SK-N-SH (cell line): ENCODE measurements around the gene NEK6. TPM values are rescaled to one million over a fixed set of nuclear protein-coding genes. Genes with fewer than 3 reads are reported as not detected.

Experiments used
- CTCF ChIA-PET: fragments of 300-600, 350-600 bp; formaldehyde crosslinking; extraction: SDS; loops from one replicate; lab custom pipeline; 2021; lab: Yijun Ruan, JAX
- POLR2A ChIA-PET: fragments of 350-600 bp; sonication (Branson Sonifier 250); formaldehyde crosslinking; extraction: SDS; loops from one replicate; lab custom pipeline; 2020; ENCODE audit warnings: antibody characterized with exemption, inconsistent platforms; lab: Yijun Ruan, JAX
- DNase-seq: peaks from one replicate; pipeline ENCODE4 v3.0.0; 2012
- H2AFZ ChIP-seq: fragments of 200-600 bp; sonication (generic); 2 replicates; pipeline ENCODE4 v1.8.1; 2016; ENCODE audit warnings: antibody characterized with exemption, mild to moderate bottlenecking, low read depth
- H3F3A ChIP-seq: fragments of 200-600 bp; sonication (generic); replicated peaks from 2 replicates; pipeline ENCODE3; 2016; ENCODE audit warnings: antibody characterized with exemption, mild to moderate bottlenecking; ENCODE audit not compliant: insufficient read depth
- H3K27ac ChIP-seq, 2 experiments: fragments of 200-500 bp in 1 of 2; fragments of 200-600 bp in 1 of 2; sonication (Bioruptor generic) in 1 of 2; sonication (generic), shearing (Covaris generic) in 1 of 2; 2 replicates each; pipeline versions ENCODE4 v1.5.1 to v1.6.1; 2014 to 2016; ENCODE audit warnings: low read depth in 2 of 2, inconsistent platforms in 1 of 2, low read length in 1 of 2, mild to moderate bottlenecking in 1 of 2, mixed read lengths in 1 of 2
- H3K27me3 ChIP-seq: fragments of 200-600 bp; sonication (generic), shearing (Covaris generic); 2 replicates; pipeline ENCODE4 v1.6.1; 2016; ENCODE audit warnings: mixed run types; ENCODE audit not compliant: insufficient read depth
- H3K36me3 ChIP-seq, 2 experiments: fragments of 200-500 bp in 1 of 2; fragments of 200-600 bp in 1 of 2; sonication (Bioruptor generic) in 1 of 2; sonication (generic) in 1 of 2; replicated peaks in 1 of 2; 2 replicates each; pipeline versions ENCODE3 to v1.5.1; 2014 to 2016; ENCODE audit warnings: low read length in 1 of 2, mild to moderate bottlenecking in 1 of 2; ENCODE audit not compliant: insufficient read depth in 2 of 2, control insufficient read depth in 1 of 2
- H3K4me1 ChIP-seq, 2 experiments: fragments of 200-500 bp in 1 of 2; fragments of 200-600 bp in 1 of 2; sonication (Bioruptor generic) in 1 of 2; sonication (generic), shearing (Covaris generic) in 1 of 2; 2 replicates each; pipeline versions ENCODE4 v1.5.1 to v1.6.1; 2014 to 2016; ENCODE audit warnings: low read depth in 1 of 2, low read length in 1 of 2, mixed run types in 1 of 2; ENCODE audit not compliant: insufficient read depth in 2 of 2, control insufficient read depth in 1 of 2
- H3K4me2 ChIP-seq: fragments of 200-600 bp; sonication (generic), shearing (Covaris generic); 2 replicates; pipeline ENCODE4 v1.6.1; 2017; ENCODE audit warnings: mixed run types
- H3K4me3 ChIP-seq, 2 experiments: fragments of 200-500 bp in 1 of 2; fragments of 200-600 bp in 1 of 2; sonication (Bioruptor generic) in 1 of 2; sonication (generic), shearing (Covaris generic) in 1 of 2; 2 replicates each; pipeline versions ENCODE4 v1.5.1 to v1.8.1; 2014 to 2016; ENCODE audit warnings: low read depth in 2 of 2, inconsistent platforms in 1 of 2, low read length in 1 of 2, mild to moderate bottlenecking in 1 of 2, mixed read lengths in 1 of 2, moderate library complexity in 1 of 2
- H3K79me2 ChIP-seq: fragments of 200-600 bp; sonication (generic); 2 replicates; pipeline ENCODE4 v1.8.1; 2017; ENCODE audit warnings: mild to moderate bottlenecking; ENCODE audit not compliant: insufficient read depth
- H3K9ac ChIP-seq: fragments of 200-600 bp; sonication (generic); 2 replicates; pipeline ENCODE4 v1.6.1; 2017; ENCODE audit warnings: mixed run types
- H3K9me2 ChIP-seq: fragments of 200-600 bp; sonication (generic); 2 replicates; pipeline ENCODE4 v1.6.1; 2017; ENCODE audit warnings: mixed run types
- H3K9me3 ChIP-seq: fragments of 200-600 bp; sonication (generic); 2 replicates; pipeline ENCODE4 v1.6.1; 2017; ENCODE audit warnings: mixed run types, mild to moderate bottlenecking, moderate library complexity
- H4K20me1 ChIP-seq: fragments of 200-600 bp; sonication (generic); 2 replicates; pipeline ENCODE4 v1.6.1; 2017; ENCODE audit warnings: mild to moderate bottlenecking, mixed run types; ENCODE audit not compliant: insufficient read depth
- ELF1 ChIP-seq: IDR thresholded peaks from 2 replicates; pipeline ENCODE4 v1.4.0; 2012
- EP300 ChIP-seq, 2 experiments: IDR thresholded peaks; 2 replicates each; pipeline versions ENCODE4 v1.4.0 to v1.6.1; 2012; ENCODE audit warnings: borderline replicate concordance in 1 of 2, low read depth in 1 of 2, low read length in 1 of 2
- FOSL2 ChIP-seq: IDR thresholded peaks from 2 replicates; pipeline ENCODE4 v1.4.0; 2012; ENCODE audit warnings: low read depth, mild to moderate bottlenecking, moderate library complexity, borderline replicate concordance
- FOXJ3 ChIP-seq: sonication (generic); formaldehyde crosslinking; IDR thresholded peaks from 2 replicates; pipeline ENCODE4 v1.5.1; 2020; ENCODE audit warnings: mild to moderate bottlenecking, missing genetic modification reagents
- FOXM1 ChIP-seq: IDR thresholded peaks from 2 replicates; pipeline ENCODE4 v1.4.0; 2012; ENCODE audit warnings: low read depth, mild to moderate bottlenecking
- GABPA ChIP-seq: IDR thresholded peaks from 2 replicates; pipeline ENCODE4 v1.4.0; 2012; ENCODE audit warnings: low read depth, mild to moderate bottlenecking
- MEF2A ChIP-seq: IDR thresholded peaks from 2 replicates; pipeline ENCODE4 v1.4.0; 2012; ENCODE audit warnings: low read depth, borderline replicate concordance
- MXI1 ChIP-seq: IDR thresholded peaks from 2 replicates; pipeline ENCODE4 v1.6.1; 2012; ENCODE audit warnings: mild to moderate bottlenecking, low read depth, low read length, improper control_type of control experiment
- NFIC ChIP-seq: IDR thresholded peaks from 2 replicates; pipeline ENCODE4 v1.4.0; 2012; ENCODE audit warnings: borderline replicate concordance
- NRF1 ChIP-seq: IDR thresholded peaks from 2 replicates; pipeline ENCODE4 v1.6.1; 2012; ENCODE audit warnings: low read depth, mild to moderate bottlenecking, low read length
- POLR2AphosphoS5 ChIP-seq: IDR thresholded peaks from 2 replicates; pipeline ENCODE4 v1.6.1; 2012; ENCODE audit warnings: low read depth, low read length
- RAD21 ChIP-seq: IDR thresholded peaks from 2 replicates; pipeline ENCODE4 v1.6.1; 2012; ENCODE audit warnings: mild to moderate bottlenecking, low read length
- RCOR1 ChIP-seq: fragments of 150-350 bp; IDR thresholded peaks from 2 replicates; pipeline ENCODE4 v1.6.1; 2017; ENCODE audit warnings: antibody characterized with exemption, low read length
- SIN3A ChIP-seq: IDR thresholded peaks from 2 replicates; pipeline ENCODE4 v1.6.1; 2012; ENCODE audit warnings: low read depth, mild to moderate bottlenecking, low read length, moderate library complexity, borderline replicate concordance
- SMC3 ChIP-seq: IDR thresholded peaks from 2 replicates; pipeline ENCODE4 v1.6.1; 2012; ENCODE audit warnings: low read depth, low read length, improper control_type of control experiment
- TAF1 ChIP-seq: IDR thresholded peaks from 2 replicates; pipeline ENCODE4 v1.6.1; 2012; ENCODE audit warnings: low read depth, mild to moderate bottlenecking, low read length, moderate library complexity, borderline replicate concordance
- TCF12 ChIP-seq: IDR thresholded peaks from 2 replicates; pipeline ENCODE4 v1.4.0; 2012
- TEAD4 ChIP-seq: IDR thresholded peaks from 2 replicates; pipeline ENCODE4 v1.4.0; 2012; ENCODE audit warnings: mild to moderate bottlenecking, borderline replicate concordance; ENCODE audit not compliant: insufficient read depth
- YY1 ChIP-seq: IDR thresholded peaks from 2 replicates; pipeline ENCODE4 v1.4.0; 2012; ENCODE audit warnings: low read depth, mild to moderate bottlenecking
- WGBS: methylation state at CpG from one replicate; pipeline ENCODE4 v1.1.6; 2017; ENCODE audit warnings: low lambda C conversion rate; 5-methylcytosine and 5-hydroxymethylcytosine counted together
- polyA plus RNA-seq, 3 experiments: library from polyadenylated mRNA; depleted of rRNA; stranded (reverse); fragments of >200 nt; gene quantifications; 2 replicates each; pipeline ENCODE4 v1.2.3, GENCODE V29; 2012
- TF ChIP-seq, protein P1 (sequence below): IDR thresholded peaks from 2 replicates; pipeline ENCODE4 v1.4.0; 2012; ENCODE audit warnings: low read depth
- TF ChIP-seq, protein P2 (sequence below): IDR thresholded peaks from 2 replicates; pipeline ENCODE4 v1.4.0; 2012; ENCODE audit warnings: low read depth, borderline replicate concordance
- TF ChIP-seq, protein P3 (sequence below): IDR thresholded peaks from 2 replicates; pipeline ENCODE4; 2012
- TF ChIP-seq, protein P4 (sequence below): fragments of 200-600 bp; sonication (generic); IDR thresholded peaks from 2 replicates; pipeline ENCODE4 v1.6.1; 2017; ENCODE audit warnings: antibody characterized with exemption, mild to moderate bottlenecking, moderate library complexity

NEK6 gene
- polyA plus RNA-seq, 1 of the 3 experiments (the other 2 are of a cell fraction) = 89.8 TPM

DNA sequence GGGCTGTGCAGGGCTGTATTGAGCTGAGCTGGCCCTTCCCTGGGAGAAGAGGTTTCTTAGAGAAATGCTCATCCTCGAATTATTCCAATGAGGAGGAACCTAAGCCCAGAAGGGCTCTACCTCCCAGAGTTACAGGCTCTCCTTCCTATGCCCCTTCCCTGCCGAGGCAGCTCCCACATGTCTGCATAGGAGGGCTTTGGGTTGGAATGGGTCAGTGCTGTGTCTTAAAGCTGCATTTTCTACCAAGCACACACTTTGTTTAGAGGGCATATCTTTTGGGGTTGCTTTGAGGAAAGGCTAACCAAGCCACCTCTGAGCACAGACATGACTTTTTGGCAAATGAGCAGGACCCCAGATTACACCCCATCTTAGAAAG is 9.1 kb downstream of the NEK6 start:
- Histone ChIP-seq H3K9me2 (no peaks in the 10 kb centered on the region), H3K27ac (peak overlapping the region; percentile 48 to 89; a peak in 3 of 4 replicates), H3K79me2 (peaks cover 98% of the 10 kb centered on the region), H3K4me2 (peak overlapping the region; percentile 71), H3K4me1 (peaks cover 20 to 28% of the 10 kb centered on the region in 2 experiments; a peak in 3 of 4 replicates), H4K20me1 (peaks cover 36% of the 10 kb centered on the region), H2AFZ (no peak overlapping the region), H3K9me3 (no peaks in the 10 kb centered on the region), H3K27me3 (no peaks in the 10 kb centered on the region), H3K9ac (peak overlapping the region; percentile 76), H3K36me3 (peaks cover 6 to 22% of the 10 kb centered on the region in 2 experiments), H3K4me3 (no peak overlapping the region; a peak in 1 of 4 replicates), H3F3A (peaks cover 26% of the 10 kb centered on the region)
- CTCF ChIA-PET = interaction anchor here (1.2 kb wide), 1 partner anchor 140 kb away, joined by 4 read pairs; no protein-coding TSS in a partner anchor
- POLR2A ChIA-PET = no interaction called here
- 49% methylated on average over 2 of the region's 2 CpGs for WGBS
- no peak for DNase-seq
- TF ChIP-seq, protein P1, sequence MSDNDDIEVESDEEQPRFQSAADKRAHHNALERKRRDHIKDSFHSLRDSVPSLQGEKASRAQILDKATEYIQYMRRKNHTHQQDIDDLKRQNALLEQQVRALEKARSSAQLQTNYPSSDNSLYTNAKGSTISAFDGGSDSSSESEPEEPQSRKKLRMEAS = no peak
- no peak for TF ChIP-seq FOSL2

DNA sequence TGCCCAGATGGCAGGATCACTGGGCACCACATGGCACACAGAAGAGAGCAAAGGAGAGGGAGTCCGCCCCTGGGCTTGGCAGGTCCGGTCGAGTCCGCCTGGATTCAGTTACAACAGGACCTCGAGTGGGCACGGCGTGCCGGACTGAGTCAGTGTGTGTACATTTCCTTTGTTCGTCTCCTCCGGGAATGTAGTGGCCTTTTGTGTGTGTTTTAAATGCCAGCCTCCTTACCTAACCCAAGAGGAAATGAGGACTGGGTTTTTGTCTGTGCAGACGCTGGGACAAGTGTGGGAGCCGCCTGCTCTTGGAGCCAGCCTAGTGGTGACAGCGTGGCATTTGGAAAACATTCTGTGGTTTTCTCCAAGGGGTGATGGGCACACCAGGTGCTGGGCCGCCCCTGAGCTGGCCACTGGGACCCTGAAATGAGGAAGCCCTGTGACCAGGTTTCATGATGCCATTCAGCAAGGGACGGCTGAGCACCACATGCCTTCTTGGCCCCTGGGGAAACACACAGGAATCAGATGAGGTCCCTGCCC is 9.6 kb downstream of the NEK6 start:
- Histone ChIP-seq H3K9ac (peak overlapping the region; percentile 76), H3K27ac (peak overlapping the region; percentile 48 to 89; a peak in 3 of 4 replicates), H3K27me3 (no peaks in the 10 kb centered on the region), H3K4me1 (peaks cover 14 to 33% of the 10 kb centered on the region in 2 experiments; a peak in 3 of 4 replicates), H3K4me2 (peak overlapping the region; percentile 71), H3K4me3 (no peak overlapping the region; a peak in 1 of 4 replicates), H3K79me2 (peaks cover 98% of the 10 kb centered on the region), H3K9me3 (no peaks in the 10 kb centered on the region), H3K9me2 (no peaks in the 10 kb centered on the region), H2AFZ (no peak overlapping the region), H3K36me3 (peaks cover 6 to 24% of the 10 kb centered on the region in 2 experiments), H3F3A (peaks cover 26% of the 10 kb centered on the region), H4K20me1 (peaks cover 36% of the 10 kb centered on the region)
- ChIA-PET POLR2A (no interaction called here), CTCF (interaction anchor here (1.2 kb wide), 1 partner anchor 141 kb away, joined by 4 read pairs; no protein-coding TSS in a partner anchor)
- 26% methylated on average over 12 of the region's 15 CpGs for WGBS
- no peak for DNase-seq
- no peak for TF ChIP-seq FOXJ3 (CRISPR knock-in tag)
- no peak for TF ChIP-seq RAD21
- TF ChIP-seq, protein P2, sequence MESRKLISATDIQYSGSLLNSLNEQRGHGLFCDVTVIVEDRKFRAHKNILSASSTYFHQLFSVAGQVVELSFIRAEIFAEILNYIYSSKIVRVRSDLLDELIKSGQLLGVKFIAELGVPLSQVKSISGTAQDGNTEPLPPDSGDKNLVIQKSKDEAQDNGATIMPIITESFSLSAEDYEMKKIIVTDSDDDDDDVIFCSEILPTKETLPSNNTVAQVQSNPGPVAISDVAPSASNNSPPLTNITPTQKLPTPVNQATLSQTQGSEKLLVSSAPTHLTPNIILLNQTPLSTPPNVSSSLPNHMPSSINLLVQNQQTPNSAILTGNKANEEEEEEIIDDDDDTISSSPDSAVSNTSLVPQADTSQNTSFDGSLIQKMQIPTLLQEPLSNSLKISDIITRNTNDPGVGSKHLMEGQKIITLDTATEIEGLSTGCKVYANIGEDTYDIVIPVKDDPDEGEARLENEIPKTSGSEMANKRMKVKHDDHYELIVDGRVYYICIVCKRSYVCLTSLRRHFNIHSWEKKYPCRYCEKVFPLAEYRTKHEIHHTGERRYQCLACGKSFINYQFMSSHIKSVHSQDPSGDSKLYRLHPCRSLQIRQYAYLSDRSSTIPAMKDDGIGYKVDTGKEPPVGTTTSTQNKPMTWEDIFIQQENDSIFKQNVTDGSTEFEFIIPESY = 0 out of 2 replicates have a peak, but pooled peaks have one; percentile 9
- no peak for TF ChIP-seq NRF1
- TF ChIP-seq, protein P1 = peak; percentile 98
- TF ChIP-seq FOSL2 = peak; percentile 72; the same call in 1 of the 2 replicates
- TF ChIP-seq, protein P3, sequence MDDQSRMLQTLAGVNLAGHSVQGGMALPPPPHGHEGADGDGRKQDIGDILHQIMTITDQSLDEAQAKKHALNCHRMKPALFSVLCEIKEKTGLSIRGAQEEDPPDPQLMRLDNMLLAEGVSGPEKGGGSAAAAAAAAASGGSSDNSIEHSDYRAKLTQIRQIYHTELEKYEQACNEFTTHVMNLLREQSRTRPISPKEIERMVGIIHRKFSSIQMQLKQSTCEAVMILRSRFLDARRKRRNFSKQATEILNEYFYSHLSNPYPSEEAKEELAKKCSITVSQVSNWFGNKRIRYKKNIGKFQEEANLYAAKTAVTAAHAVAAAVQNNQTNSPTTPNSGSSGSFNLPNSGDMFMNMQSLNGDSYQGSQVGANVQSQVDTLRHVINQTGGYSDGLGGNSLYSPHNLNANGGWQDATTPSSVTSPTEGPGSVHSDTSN = 0 out of 2 replicates have a peak, but pooled peaks have one; percentile 9
- peak in 1 of 2 experiments; percentile 68; a peak in 1 of 4 replicates for TF ChIP-seq EP300 (IDR thresholded peaks at IDR 0.05; ENCODE audit: borderline replicate concordance in 1 of 2, low read depth in 1 of 2, low read length in 1 of 2)
- TF ChIP-seq TEAD4 = no peak
- no peak for TF ChIP-seq POLR2AphosphoS5
- TF ChIP-seq, protein P4, sequence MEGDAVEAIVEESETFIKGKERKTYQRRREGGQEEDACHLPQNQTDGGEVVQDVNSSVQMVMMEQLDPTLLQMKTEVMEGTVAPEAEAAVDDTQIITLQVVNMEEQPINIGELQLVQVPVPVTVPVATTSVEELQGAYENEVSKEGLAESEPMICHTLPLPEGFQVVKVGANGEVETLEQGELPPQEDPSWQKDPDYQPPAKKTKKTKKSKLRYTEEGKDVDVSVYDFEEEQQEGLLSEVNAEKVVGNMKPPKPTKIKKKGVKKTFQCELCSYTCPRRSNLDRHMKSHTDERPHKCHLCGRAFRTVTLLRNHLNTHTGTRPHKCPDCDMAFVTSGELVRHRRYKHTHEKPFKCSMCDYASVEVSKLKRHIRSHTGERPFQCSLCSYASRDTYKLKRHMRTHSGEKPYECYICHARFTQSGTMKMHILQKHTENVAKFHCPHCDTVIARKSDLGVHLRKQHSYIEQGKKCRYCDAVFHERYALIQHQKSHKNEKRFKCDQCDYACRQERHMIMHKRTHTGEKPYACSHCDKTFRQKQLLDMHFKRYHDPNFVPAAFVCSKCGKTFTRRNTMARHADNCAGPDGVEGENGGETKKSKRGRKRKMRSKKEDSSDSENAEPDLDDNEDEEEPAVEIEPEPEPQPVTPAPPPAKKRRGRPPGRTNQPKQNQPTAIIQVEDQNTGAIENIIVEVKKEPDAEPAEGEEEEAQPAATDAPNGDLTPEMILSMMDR = peak; percentile 34
- TF ChIP-seq NFIC = peak; percentile 72; the same call in 1 of the 2 replicates
- TF ChIP-seq YY1 = no peak
- TF ChIP-seq TAF1 = peak; percentile 10; the same call in 1 of the 2 replicates
- peak; percentile 84 for TF ChIP-seq TCF12
- TF ChIP-seq RCOR1 = no peak
- TF ChIP-seq ELF1 = no peak
- TF ChIP-seq MEF2A = no peak
- TF ChIP-seq SIN3A = peak; percentile 62; the same call in 1 of the 2 replicates
- no peak; the same call in 1 of the 2 replicates for TF ChIP-seq GABPA
- TF ChIP-seq FOXM1 = no peak
- no peak for TF ChIP-seq MXI1
- no peak for TF ChIP-seq SMC3
